NOMO-1 treated with dmso at 0.1 percent for 144 hours (cell line): ENCODE results near the gene NT5DC1.
"Not testable (repeated sequence)": the region's sequence is repeated elsewhere in the genome, so short reads cannot be mapped to it uniquely, and the experiment has no call there.

Experiments used
- DNase-seq: peaks from one replicate; lab custom pipeline; 2025; ENCODE audit not compliant: unreplicated experiment; lab: John Stamatoyannopoulos, UW

NT5DC1 gene

DNA sequence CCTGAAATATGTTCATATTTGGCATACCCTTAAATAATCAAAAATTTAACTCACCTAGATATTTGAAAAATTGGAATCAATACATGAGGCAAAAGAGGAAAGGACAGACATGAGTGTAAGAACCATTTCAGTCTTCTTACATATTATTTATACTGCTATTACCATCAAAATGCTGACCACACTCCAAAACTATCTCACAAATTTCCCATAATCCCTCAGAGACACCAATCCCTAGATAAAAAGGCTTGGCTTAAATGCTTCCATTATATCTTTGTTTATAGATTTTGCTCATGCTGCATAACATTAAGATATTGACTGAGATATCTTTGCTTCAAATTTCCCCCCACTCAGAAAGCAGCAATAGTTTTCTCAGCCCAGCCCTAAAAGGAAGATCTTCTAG is 11.7 kb upstream of the NT5DC1 start:
- DNase-seq = no peak

DNA sequence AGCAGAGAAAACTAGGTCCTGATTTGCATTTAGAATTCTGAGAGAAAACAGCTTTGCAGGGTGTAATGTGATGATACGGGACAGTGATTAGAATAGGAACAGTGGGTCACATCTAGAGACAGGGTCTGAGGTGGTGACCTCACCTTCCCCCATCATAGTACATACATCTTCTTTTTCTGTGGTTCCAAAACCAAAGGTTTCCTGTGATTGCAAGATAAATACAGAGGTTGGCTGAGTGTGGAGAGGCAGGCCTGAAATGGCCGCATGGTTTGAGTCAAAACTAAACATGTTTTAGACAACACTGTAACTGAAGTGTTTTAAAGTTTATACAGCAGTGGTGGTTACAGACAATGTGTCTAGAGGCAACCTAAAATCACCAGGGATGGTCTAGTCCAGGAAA is 10.4 kb upstream of the NT5DC1 start:
- DNase-seq = no peak

DNA sequence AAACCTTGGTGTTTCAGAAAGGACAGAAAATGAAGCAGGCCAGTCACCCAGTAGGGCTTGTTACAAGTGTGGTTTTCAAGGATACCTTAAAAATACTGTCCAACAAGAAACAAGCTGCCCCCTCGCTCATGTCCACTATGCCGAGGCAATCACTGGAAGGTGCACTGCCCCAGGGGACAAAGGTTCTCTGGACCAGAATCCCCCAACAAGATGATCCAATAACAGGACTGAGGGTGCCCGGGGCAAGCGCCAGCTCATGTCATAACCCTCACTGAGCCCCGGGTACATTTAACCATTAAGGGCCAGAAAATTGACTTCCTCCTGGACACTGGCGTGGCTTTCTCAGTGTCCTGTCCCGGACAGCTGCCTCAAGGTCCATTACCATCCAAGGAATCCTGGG is 6.6 kb upstream of the NT5DC1 start:
- DNase-seq = no peak

DNA sequence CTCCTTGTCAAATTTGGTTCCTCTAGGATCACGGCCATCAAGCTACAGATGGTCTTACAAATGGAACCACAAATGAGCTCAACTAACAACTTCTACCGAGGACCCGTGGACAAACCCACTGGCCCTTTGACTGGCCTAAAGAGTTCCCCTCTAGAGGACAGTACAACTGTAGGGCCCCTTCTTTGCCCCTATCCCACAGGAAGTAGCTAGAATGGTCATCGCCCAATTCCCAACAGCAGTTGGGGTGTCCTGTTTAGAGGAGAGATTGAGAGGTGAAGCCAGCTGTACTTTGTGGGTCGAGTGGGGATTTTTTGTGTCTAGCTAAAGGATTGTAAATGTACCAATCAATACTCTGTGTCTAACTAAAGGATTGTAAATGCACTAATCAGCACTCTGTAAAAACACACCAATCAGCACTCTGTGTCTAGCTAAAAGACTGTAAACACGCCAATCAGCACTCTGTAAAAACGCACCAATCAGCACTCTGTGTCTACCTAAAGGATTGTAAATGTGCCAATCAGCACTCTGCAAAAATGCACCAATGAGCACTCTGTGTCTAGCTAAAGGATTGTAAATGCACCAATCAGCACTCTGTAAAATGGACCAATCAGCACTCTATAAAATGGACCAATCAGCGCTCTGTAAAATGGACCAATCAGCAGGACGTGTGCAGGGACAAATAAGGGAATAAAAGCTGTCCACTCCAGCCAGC is 4.4 kb upstream of the NT5DC1 start:
- not testable (repeated sequence) for DNase-seq

DNA sequence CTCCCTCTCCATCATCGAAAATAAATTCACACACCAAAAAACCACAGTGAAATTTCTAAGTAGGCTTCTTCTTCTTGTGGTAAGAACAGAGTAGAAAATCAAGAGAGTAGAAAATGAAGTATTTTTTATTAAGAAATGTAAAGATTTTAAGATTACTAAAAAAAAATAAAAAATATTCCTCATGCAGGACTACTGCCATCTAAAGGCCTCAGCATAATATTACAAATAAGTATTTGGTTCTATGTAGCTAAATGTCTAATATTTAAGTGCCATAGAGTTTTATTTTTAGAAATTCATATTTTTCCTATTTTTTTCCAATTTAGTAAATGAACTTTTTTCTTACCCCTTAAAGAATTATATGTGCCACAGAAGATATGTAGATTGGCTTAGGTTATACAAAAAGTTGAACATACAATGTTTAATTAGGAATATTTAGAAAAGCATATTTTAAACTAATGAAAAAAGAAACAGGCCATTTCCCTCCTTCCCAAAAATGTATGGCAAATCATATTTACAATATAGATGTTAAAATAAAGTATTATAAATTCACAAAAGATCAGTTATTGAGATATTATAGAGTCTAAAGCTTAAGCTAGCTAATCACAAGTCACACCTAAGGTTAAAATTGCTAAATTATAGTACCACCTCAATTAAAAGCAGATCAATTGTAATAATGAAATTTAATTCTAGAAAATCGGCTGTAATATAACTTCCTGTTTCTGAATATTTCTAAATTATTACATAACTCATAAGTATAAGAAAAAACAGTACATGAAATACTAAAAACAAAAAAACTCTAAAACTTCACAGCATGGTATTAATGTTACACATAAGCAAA is 3.5 kb upstream of the NT5DC1 start:
- no peak for DNase-seq

DNA sequence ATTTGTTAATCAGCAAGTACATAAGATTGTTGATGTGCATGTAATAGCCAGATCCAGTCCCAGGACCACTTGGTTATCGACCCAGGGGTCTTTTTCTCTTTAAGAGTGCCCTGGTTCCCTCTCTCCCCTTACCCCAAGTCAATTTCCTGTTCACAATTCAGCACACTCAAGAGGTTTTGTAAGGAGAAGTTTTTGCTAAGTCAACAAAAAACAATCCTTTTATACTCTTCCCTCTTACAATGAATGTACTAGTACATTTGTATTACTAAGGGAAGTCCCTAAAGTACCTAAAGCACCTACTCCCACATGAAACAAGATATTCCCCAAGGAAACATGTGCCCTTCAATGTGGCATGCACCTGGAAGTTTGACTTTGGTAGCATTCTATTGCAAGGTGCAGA is 1.6 kb upstream of the NT5DC1 start:
- no peak for DNase-seq

DNA sequence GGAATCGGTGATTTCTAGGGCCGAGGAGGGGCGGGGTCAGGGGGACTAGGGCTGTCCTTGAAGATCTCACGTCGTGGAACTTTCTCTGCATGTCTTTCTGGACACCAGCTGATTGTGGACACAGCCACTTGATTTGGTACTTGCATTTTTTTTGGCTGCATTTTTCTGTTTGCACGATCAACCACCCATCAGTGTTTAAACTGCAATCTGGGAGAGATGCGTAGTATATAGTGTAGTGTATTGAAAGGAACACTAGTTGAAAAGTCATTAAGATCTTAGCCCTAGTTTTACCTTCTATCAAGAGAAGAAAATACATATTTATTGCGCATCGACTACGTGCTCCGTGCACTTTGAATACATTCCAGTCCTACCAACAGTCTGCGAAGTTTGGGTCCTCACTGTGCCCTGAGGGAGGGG is 657 bp downstream of the NT5DC1 start:
- no peak for DNase-seq

DNA sequence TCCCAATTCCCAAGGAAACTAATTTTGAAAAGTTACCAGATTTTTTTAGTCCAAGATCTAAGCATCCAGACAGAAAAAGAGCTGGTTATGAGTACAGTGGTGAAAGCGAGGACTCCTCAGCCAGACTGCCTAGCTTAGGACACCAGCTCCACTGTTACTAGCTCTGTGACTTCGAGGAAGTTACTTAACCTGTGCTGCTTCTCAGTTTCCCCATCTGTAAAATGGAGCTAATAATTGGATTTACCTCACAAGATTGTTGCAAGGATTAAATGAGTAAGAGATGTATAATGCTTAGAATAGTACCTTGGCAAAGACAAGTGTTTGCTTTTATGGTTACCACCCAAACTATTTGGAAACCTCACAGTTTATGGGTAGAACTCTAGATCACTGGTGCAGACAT is 1.1 kb downstream of the NT5DC1 start:
- no peak for DNase-seq

DNA sequence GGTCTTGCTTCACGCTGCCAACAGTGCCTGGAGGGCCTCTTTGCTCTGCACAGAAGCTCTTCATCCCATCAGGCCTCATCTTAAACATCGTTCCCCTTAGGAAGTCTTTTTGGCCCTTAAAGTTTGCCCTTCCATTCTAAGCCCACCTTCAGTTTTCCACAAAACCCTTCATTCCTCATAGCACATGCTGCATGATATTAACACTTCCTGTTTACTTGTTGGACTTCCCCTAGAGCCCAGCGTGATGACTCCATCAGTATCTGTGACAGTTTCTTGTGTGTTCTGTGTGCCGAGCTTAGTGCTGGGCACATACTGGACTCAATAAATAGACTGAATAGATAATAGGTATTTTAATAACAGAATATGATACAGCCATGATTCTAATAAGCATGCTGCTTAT is 2.2 kb downstream of the NT5DC1 start:
- no peak for DNase-seq

DNA sequence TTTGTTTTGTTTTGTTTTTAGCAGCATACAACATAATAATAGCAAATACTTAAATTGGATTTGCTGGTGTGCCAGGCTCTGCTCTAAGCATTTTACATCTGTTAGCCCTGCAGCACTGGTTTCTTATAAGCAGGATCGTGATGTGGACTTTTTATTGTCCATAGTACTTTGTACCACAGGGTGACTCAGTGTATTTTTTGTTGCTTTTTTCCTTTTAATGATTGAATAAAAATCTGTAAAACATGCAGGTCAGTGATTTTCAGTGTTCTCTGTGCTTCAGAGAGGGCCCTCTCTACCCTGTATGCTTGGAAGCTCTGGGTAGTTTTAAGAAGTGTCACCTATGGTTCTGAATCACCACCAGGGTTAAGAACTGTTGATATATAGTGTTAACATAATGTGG is 4.0 kb downstream of the NT5DC1 start:
- DNase-seq = no peak

DNA sequence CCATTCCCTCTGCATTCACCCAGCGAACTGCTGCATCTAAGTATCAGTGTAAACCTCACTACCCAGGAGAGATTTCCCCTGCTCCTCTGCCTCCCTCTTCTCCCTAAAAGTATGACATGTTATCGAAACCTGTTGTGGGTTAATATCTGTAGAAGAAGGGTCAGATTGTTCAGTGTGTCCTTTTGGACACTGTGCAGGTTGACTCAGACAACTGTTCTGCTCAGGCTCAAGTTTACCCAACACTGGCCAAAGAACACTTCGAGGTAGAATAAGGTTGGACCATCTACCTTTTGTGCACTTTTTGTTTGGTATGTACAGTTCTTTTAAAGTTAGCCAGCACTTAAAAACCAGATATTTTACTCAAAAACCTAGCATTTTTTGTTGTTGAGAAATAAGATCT is 4.6 kb downstream of the NT5DC1 start:
- DNase-seq = no peak

DNA sequence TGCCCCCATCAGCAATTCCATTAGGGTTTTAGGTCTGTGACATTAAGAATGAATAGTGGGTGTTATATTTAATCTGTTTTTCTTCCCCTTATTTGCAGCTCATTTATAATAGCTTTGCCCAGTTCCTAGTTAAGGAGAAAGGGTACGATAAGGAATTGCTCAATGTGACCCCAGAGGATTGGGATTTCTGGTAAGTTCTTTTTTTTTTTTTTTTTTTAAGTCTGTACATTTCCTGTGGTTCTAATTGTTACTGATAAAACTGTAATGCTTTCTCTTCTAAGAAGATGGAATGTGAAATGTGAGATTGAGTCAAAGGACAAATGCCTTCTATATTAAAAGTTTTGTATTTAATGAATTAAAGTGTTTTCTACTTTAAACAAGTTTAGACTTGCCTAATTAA is 5.5 kb downstream of the NT5DC1 start:
- no peak for DNase-seq

DNA sequence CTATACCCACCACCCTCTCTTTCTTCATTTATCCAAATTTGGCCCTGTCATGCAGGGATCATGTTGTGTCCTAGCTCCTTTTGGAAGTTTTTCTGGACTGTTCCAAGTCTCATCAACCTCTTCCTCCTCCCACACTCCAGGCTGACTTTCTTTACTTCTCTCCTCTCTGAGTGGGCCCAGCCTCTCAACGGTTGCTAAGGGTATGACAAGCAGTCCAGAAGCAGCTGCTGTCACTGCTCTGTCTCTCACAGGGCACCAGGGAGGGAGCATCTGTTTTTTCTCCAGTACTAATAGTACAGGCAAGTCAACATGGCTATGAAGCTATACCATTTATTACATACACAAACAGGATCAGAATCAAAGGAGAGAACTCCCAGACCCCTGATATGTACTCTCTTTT is 8.2 kb downstream of the NT5DC1 start:
- no peak for DNase-seq

DNA sequence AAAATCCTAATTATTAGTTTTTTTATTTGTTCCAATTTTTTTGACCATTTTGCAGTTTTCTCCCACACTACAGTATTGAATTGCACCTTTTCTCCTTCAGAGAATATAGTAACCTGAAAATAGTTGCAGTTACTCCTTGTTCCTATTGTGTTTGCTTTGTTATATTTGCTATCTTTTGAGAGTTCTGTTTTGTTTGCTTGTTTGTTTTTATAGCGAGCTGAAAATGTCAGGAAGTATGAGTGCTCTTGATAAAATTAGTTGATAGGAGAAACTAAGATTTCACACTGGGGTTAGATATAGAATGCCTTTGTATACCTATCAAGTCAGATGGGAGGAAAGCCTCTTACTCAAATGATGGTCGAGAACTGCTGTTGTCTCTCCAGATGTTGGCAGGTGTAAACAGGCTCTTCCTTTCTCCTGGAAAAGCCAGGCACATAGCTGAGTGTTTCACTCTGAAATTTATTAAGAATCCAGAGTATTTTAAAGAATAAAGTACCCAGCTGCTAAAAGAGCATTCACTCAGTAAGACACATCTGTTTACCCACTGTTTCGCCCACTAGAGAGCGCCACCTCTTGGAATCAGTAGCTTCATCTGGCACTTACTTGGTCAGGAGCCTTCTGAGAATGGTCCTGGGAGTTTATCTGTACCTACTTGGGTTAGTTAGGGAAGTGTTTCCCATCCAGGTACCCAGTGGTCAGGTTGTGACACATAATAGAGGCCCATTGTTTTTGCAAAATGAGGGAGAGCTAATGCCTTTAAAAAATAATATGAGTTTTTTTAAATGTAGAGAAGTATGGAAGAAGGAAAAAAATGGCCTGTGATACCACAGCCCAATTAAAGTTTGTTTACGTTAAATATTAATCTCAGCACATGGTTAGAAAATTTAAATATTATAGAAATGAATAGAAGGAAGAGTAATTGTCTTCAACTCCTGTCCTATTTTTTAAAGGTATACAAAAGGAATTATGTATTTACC is 11.2 kb downstream of the NT5DC1 start:
- DNase-seq = no peak

DNA sequence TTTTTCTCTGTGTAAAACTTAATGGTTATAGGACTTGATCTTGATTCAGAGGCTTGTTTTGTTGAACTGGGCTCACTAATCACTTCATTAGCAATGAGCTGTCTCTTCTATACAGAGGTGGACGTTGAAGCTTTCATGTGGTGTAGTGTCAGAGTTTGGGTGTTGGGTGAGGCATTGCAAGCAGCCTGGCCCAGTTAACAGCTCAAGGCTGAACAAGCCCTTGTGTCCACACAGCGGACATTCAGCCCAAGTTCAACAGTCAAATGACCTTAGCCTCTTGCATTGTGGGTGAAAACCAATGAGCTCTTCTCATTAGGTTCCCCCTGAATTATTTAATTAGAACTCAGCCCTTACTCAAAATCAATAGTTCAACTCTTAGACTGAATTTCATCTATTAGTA is 12.7 kb downstream of the NT5DC1 start:
- no peak for DNase-seq

DNA sequence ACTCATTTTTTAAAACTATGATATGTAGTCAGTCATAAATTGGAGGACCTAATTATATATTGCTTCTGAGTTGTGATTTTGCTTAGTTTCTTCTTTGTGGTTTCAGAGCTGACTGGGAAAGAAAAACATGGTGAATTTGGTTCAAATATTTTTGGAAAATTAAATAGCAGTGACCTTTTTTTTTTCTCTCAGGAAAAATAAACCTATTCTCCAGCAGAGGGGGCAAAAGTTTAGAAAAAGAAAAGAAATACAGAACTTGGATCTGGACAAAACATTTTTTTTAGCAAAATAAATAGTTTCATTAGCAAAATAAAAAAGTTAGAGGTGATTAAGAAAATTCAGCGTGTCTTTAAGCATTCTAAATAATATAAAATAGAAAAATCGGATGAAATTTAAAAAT is 15.1 kb downstream of the NT5DC1 start:
- DNase-seq = no peak

DNA sequence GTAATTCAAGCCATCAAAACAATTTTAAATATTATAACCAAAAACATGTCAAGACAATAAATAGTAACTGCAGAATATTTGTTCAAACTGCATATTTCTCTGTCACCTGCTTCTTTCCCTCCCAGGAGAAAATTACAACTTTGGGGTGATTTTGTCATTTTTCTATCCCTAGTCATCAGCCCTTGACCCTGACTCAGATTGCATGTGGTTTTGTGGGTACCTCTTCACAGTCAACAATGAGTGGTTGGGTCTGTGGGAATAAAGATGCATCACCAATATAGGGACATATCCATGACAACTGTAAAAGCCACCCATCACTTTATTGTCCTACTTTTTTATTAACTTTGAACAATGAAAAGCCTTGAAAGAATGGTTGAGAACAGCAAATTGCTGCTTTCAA is 18.0 kb downstream of the NT5DC1 start:
- DNase-seq = no peak

DNA sequence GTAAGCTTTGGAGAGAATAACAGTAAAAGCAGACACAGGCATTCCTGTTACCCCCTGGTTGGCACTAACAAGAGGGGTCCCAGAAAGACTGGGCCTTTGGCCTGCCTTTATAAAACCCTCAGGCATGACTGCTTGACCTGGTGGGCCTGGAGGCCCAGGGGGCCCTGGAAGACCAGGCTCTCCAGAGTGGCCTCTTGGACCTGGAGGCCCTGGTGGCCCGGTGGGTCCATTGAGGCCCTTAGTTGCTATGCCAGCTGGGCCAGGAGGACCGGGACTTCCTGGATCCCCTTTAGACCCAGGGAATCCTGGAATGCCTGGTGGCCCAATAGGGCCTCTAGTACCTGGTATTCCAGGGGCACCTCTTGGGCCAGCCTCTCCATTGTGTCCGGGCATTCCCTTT is 19.8 kb downstream of the NT5DC1 start:
- no peak for DNase-seq

DNA sequence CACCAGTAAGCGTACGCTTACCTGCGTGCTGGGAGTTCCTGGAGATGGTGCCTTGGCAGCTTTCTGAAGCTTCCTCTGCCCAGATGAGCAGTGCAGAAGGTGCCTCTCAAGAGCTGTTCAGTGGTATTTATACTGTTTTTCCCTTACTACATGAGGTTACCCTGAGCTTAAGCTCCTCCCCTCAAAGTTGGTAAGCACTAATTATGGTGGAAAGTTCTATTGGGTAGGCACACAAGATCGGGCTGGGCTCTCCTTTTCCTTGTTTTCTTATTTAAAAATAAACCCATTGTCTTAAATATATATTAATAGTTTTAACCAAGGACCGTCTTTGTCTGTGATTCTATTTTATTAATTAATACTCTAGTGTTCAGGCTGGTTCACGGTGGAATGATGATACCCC is 25.4 kb downstream of the NT5DC1 start, which contains the start of gene COL10A1:
COL10A1 (minus strand) TSS at position 101 of the 400 bp plus-strand sequence. CDS start 640 bp downstream, outside the sequence.
- no peak for DNase-seq

DNA sequence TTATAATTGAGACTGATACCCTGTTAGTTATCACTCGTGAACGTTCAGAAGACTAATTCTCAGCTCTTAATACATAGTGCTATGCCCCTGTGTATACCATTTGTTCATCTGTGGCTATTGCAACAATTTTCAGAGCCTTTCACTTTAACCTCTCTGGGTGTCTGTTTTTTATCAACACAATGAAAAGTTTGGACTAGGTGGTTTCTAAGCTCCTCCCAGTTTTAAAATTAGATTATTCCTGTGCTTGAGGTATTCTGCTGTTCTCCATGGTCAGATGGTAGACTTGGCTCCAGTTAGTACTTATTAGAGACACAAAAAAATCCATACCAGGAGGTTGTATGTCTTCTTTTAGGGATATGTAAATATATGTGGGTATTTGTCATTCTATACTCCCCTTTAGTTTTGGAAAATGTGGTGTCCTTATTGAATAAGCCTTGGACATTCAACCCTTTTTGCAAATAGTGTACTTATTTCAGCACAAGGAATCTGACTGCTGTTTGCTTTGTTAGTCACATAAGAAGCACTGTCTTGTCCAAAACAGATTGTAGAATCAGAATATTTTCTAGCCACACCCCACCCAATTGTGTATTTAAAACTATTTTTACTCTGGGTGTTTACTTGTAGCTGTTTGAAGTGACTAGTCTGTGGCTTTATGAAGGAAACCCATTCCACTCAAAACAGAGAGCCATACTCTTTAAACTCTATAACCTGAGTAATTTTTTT is 27.3 kb downstream of the NT5DC1 start:
- DNase-seq = no peak

DNA sequence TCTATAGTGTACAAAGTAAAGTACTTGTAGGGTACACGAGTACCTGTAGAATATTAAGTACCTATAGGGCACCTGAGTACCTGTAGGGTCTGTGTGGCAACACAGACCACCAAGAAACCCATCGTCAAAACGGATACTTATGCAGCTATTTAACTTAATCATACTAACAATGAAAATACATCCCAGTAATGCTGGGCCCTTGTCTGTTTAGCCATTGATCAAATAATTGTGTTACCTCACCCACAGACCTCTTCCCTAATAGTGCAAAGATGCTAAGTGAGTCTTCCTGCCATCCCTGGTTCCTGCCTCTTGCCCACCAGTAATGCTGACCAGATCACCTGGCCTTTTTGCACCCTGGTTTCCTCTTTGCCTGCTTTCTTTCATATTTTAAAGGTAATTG is 32.8 kb downstream of the NT5DC1 start:
- DNase-seq = no peak
